HG03064 (cell line): ENCODE results near the gene SAMD4A.

ENCODE experiments used
- ATAC-seq: cut with Tn5 transposase; IDR thresholded peaks from one replicate; pipeline ENCODE4 v1.9.1; 2021; ENCODE audit warnings: low read depth; ENCODE audit not compliant: unreplicated experiment

SAMD4A gene

DNA sequence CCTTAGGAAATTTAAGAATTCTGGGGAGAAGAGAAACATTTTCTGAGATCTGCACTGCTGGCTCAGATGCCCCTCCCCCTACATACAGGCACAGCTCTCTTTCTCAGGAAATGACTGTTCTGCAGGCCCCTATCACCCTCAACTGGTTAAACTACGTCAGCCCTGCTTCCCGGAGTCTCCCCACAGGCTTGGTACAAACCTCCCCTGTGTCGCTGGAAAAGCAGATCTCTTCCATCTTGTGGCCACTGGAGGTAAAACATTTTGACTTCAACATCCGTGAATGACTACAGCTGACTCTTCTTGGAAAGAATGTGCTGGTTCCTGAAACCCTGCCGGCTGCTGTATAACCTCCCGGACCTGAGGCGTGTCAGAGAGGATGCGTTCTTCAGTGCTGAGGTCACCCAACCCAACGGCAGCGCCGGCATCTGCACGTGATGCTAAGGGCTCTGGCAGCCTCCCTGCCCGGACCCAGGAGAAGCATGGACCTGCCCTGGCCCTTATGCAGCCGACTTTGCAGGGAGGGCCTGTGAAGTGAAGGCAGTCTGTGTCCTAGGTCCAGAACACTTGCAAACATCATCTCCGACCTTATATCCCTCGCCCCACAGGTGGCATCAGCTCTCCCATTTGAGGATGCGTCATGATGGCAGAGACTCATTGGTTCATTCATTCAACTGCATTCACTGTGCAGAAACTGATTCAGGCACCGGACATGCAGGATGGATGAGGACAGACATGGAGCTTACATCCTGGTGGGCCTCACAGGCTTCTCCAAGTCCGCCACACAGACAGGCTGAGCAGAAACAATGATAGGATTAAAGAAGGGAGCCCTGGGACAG, 206.5 kb downstream of the SAMD4A start:
- peak; percentile 49 for ATAC-seq

DNA sequence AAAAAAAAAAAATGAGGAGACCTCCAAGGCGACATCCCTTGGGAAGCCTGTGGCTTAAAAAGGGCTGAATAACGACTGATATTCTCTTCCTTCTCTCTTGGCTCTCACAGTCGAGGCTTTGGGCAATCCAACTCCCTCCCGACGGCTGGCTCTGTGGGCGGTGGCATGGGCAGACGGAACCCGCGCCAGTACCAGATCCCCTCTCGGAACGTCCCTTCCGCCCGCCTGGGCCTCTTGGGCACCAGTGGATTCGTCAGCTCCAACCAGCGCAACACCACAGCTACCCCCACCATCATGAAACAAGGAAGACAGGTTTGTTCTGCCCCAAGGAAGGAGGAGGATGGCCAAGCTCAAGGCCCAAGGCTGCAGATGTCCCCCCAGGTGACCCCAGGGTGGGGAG, 207.9 kb downstream of the SAMD4A start:
- ATAC-seq: no peak

DNA sequence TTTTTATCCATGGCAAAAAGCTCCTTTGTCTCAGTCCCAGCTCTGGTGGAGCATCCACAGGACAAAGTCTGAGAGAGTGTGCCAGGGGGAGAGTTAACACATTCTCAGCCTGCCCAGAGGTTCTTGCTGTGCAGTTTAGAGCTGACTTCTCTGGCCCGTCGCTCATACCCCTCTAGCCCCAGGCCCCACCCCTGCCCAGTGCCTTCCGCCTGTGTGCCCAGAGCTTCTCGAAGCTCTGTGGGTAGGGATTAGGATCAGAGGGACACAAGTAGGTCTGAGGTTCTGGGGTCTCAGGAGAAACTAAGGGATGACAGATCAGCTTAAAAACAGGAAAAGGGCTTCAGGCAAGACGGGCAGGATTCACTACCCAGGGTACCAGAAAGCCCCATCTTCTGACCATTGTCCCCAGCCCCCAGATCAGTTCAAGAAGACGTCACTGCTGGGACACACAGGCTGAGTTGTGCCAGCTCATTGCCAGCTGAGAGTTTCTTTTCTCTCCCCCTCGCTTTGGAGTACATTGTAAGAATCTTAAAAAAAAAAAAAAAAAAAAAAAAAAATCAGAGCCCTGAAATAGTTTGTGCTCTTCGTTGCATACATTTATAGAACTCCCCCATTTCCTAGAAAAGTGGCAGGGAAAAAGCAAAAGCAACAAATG, 208.7 kb downstream of the SAMD4A start:
- no peak for ATAC-seq

DNA sequence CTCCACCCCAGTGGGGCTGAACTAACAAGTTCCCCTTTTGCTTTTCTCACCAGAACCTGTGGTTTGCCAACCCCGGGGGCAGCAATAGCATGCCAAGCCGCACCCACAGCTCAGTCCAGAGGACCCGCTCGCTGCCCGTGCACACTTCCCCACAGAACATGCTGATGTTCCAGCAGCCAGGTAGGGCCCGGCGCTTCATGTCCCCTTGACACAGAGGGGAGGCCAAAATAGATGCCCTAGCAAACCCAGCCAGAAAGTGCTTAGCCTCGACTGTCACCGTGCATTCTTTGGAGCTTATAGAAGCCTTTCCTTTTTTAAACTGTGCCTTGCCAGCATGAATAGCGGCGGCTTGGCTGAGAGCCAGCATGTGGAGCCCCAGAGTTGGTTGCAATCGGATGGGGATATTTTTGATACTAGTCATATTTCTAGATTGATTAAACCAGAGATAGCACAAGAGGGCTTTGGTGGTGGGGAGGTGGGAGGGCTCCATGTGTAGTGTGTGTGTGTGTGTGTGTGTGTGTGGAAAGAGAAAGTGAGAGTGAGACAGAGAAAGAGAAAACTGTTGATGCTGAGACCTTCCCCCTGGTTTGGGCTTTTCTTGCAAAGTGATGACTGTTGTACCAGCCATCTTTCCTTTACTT, 209.6 kb downstream of the SAMD4A start:
- no peak for ATAC-seq

DNA sequence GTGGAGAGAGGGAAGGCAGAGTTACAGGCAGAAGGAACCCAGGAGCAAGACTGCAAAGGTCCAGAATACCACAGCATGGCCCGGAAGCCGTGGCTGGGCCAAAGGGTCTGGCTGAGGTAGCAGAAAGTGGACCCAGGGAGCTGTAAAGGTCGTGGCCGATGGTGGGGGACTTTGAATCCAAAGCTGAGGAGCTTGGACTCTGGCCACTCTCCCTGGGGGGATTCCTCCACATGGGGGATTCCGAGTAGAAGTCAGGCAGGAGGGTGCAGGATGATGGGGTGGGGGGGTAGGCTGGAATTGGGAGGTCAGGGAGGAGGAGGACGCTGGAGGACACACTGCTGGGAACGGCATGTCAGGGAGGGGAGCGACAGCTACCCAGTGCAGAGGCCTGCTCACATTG, 210.5 kb downstream of the SAMD4A start:
- ATAC-seq: no peak

DNA sequence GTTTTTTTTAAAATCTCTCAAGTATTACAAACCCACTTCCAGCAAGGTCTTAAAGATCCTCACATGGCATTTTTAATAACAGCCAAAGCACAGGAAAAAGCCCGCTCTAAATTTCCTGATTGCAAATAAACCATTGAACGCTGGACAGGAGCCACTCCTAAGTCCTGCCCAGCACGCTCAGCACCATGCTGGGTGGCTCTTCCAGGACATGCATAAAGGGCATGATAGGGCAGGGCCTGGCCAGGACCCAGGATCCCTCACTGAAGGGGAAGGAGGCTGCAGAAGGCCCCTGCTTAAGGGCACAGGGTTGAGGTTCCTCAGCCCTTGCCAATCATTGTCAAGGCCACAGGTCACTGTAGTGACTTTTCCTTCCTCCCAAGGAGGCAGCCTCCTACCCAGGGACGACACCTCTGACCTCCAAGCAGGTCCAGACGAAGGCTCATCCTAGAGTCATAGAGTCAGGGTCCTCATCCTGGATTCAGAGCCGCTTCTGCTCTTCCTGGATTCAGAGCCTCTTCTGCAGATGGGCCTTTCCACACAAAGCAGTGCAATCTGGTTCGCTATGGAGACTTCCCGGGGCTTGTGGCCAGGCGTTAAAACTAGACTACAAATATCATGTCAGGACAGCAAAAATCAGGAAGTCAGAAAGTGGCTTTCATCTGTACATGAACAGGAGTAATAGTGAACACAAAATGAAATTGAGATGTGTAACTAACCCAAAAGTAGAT, 211.9 kb downstream of the SAMD4A start:
- no peak for ATAC-seq

DNA sequence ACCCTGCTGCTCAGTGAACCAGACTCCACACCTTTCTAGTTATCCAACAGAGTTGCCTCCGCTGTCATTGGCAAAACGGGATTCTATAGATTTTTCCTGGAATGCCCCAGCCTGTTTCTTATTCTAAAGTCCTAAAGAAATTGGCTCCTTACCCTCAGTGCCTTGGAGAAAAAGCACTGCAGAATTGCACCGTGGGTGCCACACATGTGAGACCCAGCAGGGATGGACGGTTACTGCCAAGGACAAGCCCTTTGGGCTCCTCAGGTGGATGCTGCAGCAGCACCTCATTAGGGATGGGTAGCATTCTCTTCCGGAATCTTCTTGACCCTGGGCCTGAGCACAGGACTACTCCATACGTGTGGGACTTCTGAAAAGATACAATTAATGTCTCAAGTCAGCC, 214.2 kb downstream of the SAMD4A start:
- no peak for ATAC-seq

DNA sequence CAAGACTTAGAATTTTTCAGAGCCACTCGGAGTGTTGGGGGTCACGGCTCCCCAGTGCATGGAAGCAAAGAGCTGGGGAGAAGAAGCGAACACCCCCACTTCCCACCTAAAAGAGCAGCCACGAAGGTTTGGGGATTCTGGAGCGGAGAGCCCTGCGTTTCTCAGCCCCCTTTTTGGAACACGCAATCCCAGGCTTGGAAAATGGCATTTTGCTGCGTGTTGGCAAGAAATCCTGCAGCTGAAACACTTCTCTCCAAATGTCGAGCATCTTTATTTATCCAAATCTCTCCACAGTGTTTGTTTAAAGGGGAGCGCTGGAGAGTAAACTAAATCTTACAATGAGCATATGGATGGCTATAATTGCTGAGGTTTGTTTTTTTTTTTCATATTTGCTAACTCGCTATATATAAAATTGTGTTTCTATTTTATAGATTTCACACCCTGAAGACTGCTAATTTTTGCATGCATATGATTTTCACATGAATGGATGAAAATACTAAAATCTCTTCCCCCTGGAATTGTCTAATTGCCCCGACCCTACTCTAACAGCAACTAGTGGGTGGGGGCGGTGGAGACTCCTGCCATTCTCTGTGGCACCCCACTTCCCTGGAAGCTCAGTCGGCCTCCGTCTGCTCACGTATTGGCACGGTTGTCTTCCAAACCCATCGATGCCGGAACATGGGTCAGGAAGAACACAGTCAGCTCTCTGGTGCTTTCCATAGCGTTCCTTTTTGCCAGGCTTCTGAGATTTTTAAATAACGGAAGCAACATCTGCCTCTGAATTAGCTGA, 215.2 kb downstream of the SAMD4A start:
- no peak for ATAC-seq

DNA sequence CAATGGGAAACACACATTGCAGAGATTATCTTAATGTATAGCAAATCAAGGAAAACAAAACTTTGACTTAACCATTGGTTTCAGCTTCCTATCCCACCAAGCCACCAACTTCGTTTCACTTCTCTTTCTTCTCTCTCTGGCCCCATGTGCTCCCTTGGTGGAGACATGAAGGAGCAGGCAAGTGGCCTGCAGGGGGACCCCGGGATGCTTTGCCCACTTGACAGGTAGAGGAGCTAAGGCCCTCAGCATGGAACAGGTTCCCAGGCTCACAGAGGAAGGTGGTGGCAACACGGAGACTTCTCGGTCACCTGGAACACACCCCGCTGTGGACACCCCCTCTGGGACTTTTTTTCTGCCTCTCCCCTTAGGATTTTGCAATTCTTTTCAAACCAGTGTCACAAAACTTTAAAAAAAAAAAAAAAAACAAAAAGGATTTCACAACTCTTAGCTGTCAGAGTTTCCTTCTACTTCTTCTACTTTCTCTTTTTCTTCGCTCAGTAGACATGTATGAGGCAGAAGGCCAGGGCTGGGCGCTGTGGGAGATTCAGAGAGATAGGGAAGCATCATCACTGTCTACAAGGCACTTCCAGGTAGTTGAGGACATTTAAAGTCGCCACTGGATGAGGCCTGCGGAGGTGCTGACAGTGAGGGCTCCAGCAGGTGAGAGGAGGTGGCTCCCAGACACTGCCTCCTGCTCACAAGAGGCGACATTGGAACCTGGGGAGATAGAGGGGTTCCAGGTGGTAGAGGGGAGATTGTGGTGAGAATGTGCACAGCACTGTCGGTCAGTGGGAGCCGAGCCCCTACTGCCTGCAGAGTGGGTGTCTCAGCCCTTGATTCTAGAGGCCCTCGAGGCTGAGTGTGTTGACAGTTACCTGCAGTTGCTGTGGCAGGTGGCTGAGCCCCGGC, 216.1 kb downstream of the SAMD4A start:
- ATAC-seq: no peak

DNA sequence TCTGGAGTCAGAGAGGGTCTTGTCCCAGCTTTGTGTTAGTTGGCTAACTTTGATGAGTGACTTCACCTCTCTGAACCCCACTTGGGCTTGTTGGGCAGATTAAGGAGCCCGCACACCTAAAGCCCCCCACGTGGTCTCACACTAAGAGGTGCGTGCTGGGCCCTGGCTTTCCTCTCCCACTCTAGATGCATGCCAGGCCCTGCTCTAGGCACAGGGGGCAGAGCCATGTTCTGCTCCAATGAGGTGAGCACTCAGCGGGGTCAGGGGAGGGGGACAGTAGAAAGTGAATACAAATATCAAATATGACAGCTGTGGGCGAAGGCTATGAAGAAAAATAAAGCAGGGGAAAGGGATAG, 216.7 kb downstream of the SAMD4A start:
- ATAC-seq: no peak

DNA sequence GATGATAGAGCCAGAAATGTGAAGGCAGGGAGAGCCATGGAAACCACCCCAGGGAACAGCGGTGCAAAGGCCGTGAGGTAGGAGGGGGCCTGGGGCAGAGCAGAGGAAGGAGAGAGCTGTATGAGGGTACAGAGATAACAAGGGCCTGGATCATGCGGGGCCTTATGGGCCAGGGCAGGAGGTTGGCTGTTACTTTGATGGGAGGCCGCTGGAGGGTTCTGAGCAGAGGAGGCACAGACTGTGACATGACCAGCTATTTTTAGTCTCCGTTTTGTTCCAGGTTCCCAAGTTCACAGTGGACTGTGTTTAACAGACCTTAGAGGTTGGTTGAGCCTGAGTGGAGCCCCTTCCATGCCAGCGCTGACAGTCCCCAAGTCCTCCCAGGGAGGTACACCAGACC, 217.1 kb downstream of the SAMD4A start:
- ATAC-seq: no peak

DNA sequence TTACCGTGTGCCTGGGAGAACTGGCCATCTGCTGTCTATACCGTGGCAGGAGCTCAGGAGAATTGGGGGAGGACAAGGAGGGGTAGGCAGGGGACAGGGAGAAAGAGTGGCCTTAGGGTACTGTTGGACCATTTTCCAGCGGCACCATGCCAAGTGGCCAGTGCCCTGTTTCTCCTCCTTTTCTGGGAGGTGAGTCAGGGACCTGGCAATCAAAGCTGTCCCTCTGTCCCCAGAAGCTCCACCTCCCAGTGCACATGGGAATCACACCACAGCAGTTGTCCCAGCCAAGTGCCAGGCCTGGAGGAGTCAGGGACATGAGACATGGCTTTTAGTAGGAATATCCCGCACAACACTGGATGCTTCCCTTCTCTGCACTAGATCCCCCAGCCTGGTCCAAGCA, 217.7 kb downstream of the SAMD4A start:
- ATAC-seq: no peak

DNA sequence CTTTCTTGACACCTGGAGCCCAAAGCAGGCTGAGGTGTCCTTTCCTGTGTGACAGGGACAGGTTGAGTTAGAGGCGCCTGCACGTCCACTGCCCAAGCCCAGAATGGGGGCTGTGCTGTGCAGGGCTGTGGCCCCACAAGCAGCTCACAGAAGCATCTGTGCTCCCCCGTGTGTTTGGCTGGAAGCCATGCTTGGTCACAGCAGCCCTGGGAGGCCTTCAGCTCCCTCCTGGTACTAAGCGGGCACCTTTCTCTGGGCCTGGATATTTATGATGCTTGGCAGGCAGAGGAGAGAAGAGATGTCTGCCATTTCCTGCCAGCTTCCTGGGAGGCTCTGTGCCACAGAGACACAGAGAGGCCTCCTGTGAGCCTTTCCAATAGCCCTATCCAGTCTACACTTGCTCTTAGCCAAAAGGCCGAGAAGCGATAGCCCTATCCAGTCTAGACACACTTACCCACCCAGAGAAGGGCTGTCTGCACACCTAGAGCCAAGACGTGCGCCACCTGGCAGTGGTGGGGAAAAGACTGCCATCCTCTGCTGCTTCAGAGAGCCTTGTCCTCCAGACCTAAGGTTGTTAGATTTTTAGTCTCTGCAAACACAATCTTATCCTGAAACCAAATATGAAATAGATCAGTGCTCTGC, 218.3 kb downstream of the SAMD4A start:
- no peak for ATAC-seq

DNA sequence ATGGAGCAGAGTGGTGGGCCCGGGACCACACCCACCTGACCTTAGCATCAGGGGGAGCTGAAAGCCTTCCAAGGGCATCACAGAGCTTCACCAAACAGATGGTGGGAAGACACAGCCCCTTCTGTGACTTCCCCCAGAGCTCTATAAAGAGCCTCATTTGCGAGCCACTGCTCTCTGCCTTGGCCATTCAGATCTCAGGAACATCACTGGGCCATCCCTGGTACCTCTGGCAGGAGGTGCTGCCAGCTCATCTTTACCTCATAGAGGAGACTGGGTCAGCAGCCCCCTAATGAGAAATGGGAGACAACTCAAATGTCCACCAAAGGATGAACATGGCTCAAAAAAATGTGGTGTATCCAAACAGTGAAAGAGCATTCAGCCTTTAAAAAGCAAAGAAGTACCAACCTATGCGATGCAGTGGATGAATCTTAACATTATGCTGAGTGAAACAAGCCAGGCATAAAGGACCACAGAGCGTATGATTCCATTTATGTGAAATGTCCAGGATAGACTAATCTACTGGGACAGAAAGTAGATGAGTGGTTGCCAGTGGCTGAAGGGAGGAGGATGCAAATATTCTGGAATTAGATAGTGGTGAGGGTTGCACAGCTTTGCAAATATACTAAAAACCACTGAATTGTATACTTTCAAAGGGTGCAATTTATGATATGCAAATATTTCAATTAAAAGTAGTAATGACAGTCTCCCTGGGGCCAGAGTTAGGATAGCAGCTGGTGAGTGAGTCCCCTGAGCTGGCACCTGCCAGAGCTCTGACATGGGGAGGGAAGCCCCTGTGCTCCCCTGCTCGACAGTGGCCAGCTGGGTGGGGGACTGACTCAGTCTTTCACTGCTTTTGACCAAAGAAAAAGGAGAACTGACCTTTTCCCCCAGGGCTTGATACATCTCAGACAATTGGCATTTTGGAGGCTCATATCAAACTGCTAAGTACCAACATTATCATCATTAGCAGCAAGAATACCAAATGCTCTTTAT, 219.1 kb downstream of the SAMD4A start:
- ATAC-seq: no peak

DNA sequence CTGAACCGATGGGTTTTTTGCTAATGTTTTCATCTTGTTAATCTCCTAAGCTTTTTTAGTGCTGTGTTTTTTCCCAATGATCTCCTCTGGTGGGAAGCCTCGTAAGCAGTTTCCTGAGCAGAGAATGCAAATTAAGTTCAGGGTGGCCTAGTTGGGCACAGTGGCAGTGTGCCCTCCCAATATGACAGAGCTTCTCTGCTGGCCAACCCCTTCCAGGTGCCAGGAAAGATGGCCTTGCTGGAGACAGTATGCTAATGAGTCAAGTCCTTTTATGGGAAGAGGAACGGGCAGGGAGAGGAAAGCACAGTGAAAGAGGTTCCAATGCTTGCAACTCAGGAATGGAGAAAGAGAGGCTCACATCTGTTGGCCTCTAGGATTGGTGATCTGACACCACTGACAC, 219.9 kb downstream of the SAMD4A start:
- no peak for ATAC-seq

DNA sequence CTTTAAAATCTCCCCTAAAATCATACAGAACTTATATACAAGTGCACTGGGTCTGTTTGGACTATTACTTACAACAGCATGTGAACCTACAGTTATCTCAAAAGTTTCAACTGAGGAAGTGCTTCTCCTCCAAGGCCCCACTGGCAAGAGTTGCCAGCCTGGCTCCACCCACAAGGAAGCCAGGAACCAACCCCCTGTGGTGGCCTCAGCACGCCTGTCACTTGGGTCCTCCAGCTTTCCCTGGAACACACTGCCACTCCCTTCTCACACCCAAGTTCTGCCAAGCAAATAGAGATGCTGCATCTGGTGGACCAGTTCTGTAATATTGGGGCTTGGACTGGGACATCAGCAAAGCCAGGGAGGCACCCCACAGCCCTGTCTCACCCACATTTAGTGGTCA, 220.3 kb downstream of the SAMD4A start:
- ATAC-seq: no peak

DNA sequence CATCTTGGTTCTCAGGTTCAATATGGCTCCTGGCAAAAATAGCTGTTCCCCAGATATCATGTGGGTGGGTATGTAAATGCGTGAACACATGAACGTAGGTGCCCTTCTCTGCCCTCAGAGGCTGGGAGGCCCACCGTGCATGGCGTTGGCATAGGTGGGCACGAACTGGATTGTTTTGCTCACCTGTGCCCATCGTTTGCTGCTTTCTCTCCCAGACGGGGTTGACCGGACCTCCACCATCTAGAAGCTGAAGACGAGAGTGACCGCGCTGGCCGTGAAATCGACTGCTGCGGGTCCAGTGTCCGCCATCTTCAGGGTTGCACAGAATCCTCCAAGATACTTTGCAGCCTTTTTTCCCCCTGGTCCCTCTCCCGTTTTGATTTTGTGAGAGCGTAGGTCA, 221.8 kb downstream of the SAMD4A start:
- ATAC-seq: no peak

DNA sequence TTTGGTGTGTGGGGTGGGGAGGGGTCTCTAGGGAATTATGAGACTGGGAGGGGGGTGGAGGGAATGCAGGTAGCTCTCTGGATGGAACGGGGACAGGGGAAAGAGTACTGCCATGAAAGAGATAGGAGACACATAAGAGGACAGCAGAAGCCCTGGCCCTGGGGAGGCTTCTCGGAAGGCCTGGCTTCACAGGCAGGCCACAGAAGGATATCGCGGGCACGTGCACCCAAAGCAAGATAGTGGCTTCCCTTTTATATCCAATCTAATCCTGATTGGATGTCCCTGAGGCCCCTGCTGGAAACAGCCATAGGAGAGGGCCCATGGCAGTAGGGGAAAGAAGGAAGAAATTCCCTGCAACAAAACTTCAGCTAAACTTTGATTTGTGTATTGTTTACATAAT, 222.2 kb downstream of the SAMD4A start:
- no peak for ATAC-seq
